Measurements from ENCODE around the gene CRKL. TPM values are rescaled to one million over a fixed set of nuclear protein-coding genes. Genes with fewer than 3 reads are reported as not detected.
"Not testable (repeated sequence)": the region's sequence is repeated elsewhere in the genome, so short reads cannot be mapped to it uniquely, and the experiment has no call there.

CRKL gene
- total RNA-seq, 1 experiment from 2014 or later: 69.9 TPM

- Mint-ChIP-seq H3K27ac (ENCODE audit: unreplicated experiment) (no peak overlapping the region), H3K4me3 (ENCODE audit: low read depth, unreplicated experiment) (no peak overlapping the region), H3K4me1 (ENCODE audit: low read depth, unreplicated experiment) (peaks cover 2% of the 10 kb centered on the region), H3K27me3 (ENCODE audit: unreplicated experiment) (no peaks in the 10 kb centered on the region), H3K9me3 (ENCODE audit: low read depth, unreplicated experiment) (no peaks in the 10 kb centered on the region), H3K36me3 (ENCODE audit: insufficient read depth, unreplicated experiment) (peaks cover 8% of the 10 kb centered on the region)
- CTCF ChIA-PET: interaction anchor here (0.7 kb wide), 1 partner anchor 14 kb away, joined by 5 read pairs; no protein-coding TSS in a partner anchor
- intact Hi-C loops (cut with micrococcal nuclease; ENCODE audit: unreplicated experiment): no loop called here
- TF ChIP-seq CTCF (IDR thresholded peaks at IDR 0.05; ENCODE audit: unreplicated experiment): no peak
- BruUV-seq (replicated peaks): no TSS peak
- DNase-seq: no peak
These were observed 26.2 kb upstream of the CRKL start for GRCh38 chr22:20890975-20891374.

DNA sequence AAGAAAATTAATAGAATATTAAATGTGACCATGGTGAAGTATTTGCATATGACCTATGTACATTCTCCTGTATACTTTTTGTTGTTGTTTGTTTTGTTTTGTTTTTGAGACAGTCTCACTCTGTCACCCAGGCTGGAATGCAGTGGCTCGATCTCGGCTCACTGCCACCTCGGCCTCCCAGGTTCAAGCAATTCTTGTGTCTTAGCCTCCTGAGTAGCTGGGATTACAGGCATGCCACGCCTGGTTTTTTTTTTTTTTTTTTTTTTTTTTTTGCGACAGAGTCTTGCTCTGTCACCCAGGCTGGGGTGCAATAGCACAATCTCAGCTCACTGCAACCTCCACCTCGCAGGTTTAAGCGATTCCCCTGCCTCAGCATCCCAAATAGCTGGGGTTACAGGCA, 19.5 kb upstream of the CRKL start:
- H3K27ac Mint-ChIP-seq (ENCODE audit: unreplicated experiment); H3K36me3 Mint-ChIP-seq (ENCODE audit: insufficient read depth, unreplicated experiment); BruUV-seq (replicated peaks); DNase-seq; H3K4me3 Mint-ChIP-seq (ENCODE audit: low read depth, unreplicated experiment); H3K4me1 Mint-ChIP-seq (ENCODE audit: low read depth, unreplicated experiment); H3K9me3 Mint-ChIP-seq (ENCODE audit: low read depth, unreplicated experiment); intact Hi-C loops (cut with micrococcal nuclease; ENCODE audit: unreplicated experiment); H3K27me3 Mint-ChIP-seq (ENCODE audit: unreplicated experiment): not testable (repeated sequence)
- CTCF ChIA-PET: interaction anchor here (0.7 kb wide), 1 partner anchor 745 kb away, joined by 6 read pairs; no protein-coding TSS in a partner anchor

DNA sequence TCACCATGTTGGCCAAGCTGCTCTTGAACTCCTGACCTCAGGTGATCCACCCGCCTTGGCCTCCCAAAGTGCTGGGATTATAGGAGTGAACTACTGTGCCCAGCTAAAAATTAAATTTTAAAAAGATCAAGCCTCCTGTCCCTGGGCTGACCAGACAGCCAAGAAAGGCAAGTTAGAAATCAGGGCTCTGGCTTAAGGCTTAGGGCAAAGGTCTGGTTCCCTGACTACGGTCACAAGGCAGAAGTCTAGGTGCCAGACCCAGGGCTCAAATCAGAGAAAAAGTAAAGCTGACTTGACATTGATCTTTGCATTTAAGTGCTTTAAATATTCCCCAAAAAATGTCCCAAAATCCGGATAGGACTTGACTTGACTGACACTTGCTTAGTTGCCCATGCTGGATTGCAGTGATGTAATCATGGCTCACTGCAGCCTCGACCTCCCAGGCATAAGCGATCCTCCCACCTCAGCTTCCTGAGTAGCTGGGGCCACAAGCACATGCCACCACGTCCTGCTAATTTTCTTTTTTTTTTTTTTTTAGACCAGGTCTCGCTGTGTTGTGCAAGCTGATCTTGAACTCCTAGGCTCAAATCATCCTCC, 17.3 kb upstream of the CRKL start:
- Mint-ChIP-seq H3K27me3 (ENCODE audit: unreplicated experiment) (no peaks in the 10 kb centered on the region), H3K36me3 (ENCODE audit: insufficient read depth, unreplicated experiment) (no peaks in the 10 kb centered on the region), H3K27ac (ENCODE audit: unreplicated experiment) (no peak overlapping the region), H3K4me3 (ENCODE audit: low read depth, unreplicated experiment) (no peak overlapping the region), H3K9me3 (ENCODE audit: low read depth, unreplicated experiment) (no peaks in the 10 kb centered on the region), H3K4me1 (ENCODE audit: low read depth, unreplicated experiment) (peaks cover 7% of the 10 kb centered on the region)
- DNase-seq: no peak
- TF ChIP-seq CTCF (IDR thresholded peaks at IDR 0.05; ENCODE audit: unreplicated experiment): no peak
- intact Hi-C loops (cut with micrococcal nuclease; ENCODE audit: unreplicated experiment): no loop called here
- no TSS peak for BruUV-seq (replicated peaks)
- CTCF ChIA-PET: interaction anchor here (0.6 kb wide), 2 partner anchors 142 to 429 kb away, joined by 3 to 5 read pairs; no protein-coding TSS in a partner anchor

DNA sequence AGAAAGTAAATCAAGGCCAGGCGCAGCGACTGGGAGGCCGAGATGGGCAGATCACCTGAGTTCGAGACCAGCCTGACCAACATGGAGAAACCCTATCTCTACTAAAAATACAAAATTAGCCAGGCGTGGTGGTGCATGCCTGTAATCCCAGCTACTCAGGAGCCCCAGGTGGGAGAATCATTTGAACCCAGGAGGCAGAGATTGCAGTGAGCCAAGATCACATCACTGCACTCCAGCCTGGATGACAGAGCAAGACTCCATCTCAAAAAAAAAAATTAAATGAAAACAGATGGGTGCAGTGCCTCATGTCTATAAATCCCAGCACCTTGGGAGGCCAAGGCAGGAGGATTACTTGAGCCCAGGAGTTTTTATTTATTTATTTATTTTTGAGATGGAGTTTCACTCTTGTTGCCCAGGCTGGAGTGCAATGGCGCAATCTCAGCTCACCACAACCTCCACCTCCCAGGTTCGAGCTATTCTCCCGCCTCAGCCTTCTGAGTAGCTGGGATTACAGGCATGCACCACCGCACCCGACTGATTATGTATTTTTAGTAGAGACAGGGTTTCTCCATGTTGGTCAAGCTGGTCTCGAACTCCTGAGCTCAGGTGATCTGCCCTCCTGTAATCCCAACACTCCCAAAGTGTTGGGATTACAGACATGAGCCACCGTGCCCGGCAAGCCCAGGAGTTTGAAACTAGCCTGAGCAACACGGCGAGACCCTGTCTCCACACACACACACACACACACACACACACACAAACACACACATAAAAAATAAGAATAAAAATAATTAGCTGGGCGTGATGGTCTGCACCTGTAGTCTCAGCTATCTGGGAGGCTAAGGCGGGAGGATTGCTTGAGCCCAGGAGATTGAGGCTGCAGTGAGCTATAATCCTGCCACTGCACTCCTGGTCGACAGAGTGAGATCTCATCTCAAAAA, 15.8 kb upstream of the CRKL start:
- H3K27me3 Mint-ChIP-seq (ENCODE audit: unreplicated experiment); H3K4me3 Mint-ChIP-seq (ENCODE audit: low read depth, unreplicated experiment); BruUV-seq (replicated peaks); H3K36me3 Mint-ChIP-seq (ENCODE audit: insufficient read depth, unreplicated experiment); H3K9me3 Mint-ChIP-seq (ENCODE audit: low read depth, unreplicated experiment); H3K27ac Mint-ChIP-seq (ENCODE audit: unreplicated experiment); DNase-seq; intact Hi-C loops (cut with micrococcal nuclease; ENCODE audit: unreplicated experiment): not testable (repeated sequence)
- H3K4me1 Mint-ChIP-seq (ENCODE audit: low read depth, unreplicated experiment): peaks cover 11% of the 10 kb centered on the region
- CTCF ChIA-PET: interaction anchor here (0.6 to 1.2 kb wide), 5 partner anchors 12 to 888 kb away, joined by 3 to 5 read pairs (median 4); no protein-coding TSS in a partner anchor

DNA sequence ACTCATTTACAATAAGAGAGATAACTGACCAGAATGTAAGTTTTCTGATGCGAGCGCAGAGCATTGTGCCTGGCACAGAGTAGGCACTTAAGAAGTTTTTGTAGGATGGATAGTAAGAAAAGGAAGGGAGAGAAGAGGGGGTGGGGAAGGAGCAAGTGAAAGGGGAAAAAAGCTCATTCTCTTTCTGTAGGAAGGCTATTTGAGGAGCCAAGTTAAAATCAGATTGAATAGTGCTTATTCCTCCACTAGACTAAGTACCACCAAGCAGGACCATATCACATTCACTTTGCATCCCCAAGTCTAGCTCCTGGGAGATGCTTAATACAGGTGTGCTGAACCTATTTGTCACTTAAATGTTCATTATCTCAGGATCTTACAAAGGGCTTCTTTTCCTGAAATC, 14.1 kb upstream of the CRKL start:
- Mint-ChIP-seq H3K4me1 (ENCODE audit: low read depth, unreplicated experiment) (peaks cover 11% of the 10 kb centered on the region), H3K27ac (ENCODE audit: unreplicated experiment) (no peak overlapping the region), H3K36me3 (ENCODE audit: insufficient read depth, unreplicated experiment) (no peaks in the 10 kb centered on the region), H3K9me3 (ENCODE audit: low read depth, unreplicated experiment) (no peaks in the 10 kb centered on the region), H3K4me3 (ENCODE audit: low read depth, unreplicated experiment) (no peak overlapping the region), H3K27me3 (ENCODE audit: unreplicated experiment) (no peaks in the 10 kb centered on the region)
- no peak for TF ChIP-seq CTCF (IDR thresholded peaks at IDR 0.05; ENCODE audit: unreplicated experiment)
- no TSS peak for BruUV-seq (replicated peaks)
- no peak for DNase-seq
- intact Hi-C loops (cut with micrococcal nuclease; ENCODE audit: unreplicated experiment): no loop called here
- CTCF ChIA-PET: no interaction called here
